GM21447 (cell line): ENCODE data around the gene GPR61.

ENCODE experiments used
- ATAC-seq: cut with Tn5 transposase; IDR thresholded peaks from one replicate; pipeline ENCODE4 v1.9.1; 2021; ENCODE audit not compliant: unreplicated experiment

GPR61 gene

GRCh38 chr1:109532365-109533136 lies 7.1 kb upstream of the GPR61 start:
- peak; percentile 84 for ATAC-seq

- ATAC-seq, result no peak
Measured at GRCh38 chr1:109534307-109534858, 5.3 kb upstream of the GPR61 start.

- ATAC-seq, result no peak
Measured at GRCh38 chr1:109535481-109535880, 4.2 kb upstream of the GPR61 start.

- ATAC-seq, result no peak
Measured at GRCh38 chr1:109535971-109536491, 3.6 kb upstream of the GPR61 start.

- ATAC-seq, result no peak
Measured at GRCh38 chr1:109537450-109538178, 2.1 kb upstream of the GPR61 start.

GRCh38 chr1:109538827-109539555 lies 681 bp upstream of the GPR61 start:
- no peak for ATAC-seq

GRCh38 chr1:109541102-109541501 lies 1.4 kb downstream of the GPR61 start:
- no peak for ATAC-seq

GRCh38 chr1:109542657-109543056 lies 3.0 kb downstream of the GPR61 start:
- ATAC-seq, result no peak

GRCh38 chr1:109543283-109543987 lies 3.8 kb downstream of the GPR61 start:
- no peak for ATAC-seq

GRCh38 chr1:109543988-109544735 lies 4.5 kb downstream of the GPR61 start:
- no peak for ATAC-seq

GRCh38 chr1:109546311-109547109 lies 6.8 kb downstream of the GPR61 start:
- ATAC-seq, result peak; percentile 36

- peak; percentile 4 for ATAC-seq
Measured at GRCh38 chr1:109547463-109548320, 8.0 kb downstream of the GPR61 start.

- ATAC-seq, result peak; percentile 86
Measured at GRCh38 chr1:109548321-109549267, 8.9 kb downstream of the GPR61 start, which contains the start of gene GNAI3. Gene GNAI3, plus strand, starts transcription at chr1:109548615. Its CDS starts 106 bp downstream, at chr1:109548721.

GRCh38 chr1:109556563-109556962 lies 16.9 kb downstream of the GPR61 start:
- ATAC-seq, result no peak

GRCh38 chr1:109557520-109557919 lies 17.8 kb downstream of the GPR61 start:
- no peak for ATAC-seq

- no peak for ATAC-seq
Measured at GRCh38 chr1:109559995-109560394, 20.3 kb downstream of the GPR61 start.
